ENCODE results near the gene PSMA2.

The PSMA2 gene

DNA sequence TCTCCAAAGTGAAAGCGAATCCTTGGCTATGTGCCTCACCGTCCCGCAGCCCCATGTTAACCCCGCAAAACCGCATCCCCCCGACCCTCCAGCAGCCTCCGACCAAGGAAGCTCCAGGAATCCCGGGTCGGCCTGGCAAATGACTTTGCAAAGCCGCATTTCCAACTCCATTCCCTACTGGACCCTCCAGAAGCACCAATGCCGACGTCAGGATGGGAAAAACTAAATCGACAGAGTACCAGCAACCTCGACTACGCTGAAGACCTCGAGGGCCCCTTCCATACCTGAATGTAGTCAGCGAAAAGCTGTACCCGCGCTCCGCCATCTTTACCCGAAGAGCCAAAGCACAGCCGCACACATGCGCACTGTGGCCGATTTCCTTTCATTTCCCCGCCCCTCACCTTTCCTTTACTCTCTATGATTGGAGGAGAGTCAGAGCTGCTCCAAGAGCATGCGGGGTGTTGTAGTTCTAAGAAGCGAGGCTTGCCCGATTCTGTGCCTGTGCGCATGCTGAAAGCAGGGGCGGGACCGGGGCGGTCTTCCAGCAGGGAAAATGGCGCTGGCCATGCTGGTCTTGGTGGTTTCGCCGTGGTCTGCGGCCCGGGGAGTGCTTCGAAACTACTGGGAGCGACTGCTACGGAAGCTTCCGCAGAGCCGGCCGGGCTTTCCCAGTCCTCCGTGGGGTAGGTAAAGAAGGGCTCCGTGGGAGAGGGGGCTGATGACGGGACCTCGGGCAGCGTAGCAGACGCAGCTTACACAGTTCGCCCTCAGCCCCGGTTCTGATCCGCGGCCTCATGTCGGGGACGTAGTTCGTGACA, at the start of gene PSMA2, which contains the start of gene MRPL32:
TSS of gene PSMA2 (minus strand) at position 341 of the 818 bp plus-strand sequence. CDS start at position 325, 16 bp downstream.
TSS of gene MRPL32 (plus strand) at position 543 of the 818 bp plus-strand sequence. CDS start at position 554, 11 bp downstream.
- DNase-seq = peak; percentile 99

DNA sequence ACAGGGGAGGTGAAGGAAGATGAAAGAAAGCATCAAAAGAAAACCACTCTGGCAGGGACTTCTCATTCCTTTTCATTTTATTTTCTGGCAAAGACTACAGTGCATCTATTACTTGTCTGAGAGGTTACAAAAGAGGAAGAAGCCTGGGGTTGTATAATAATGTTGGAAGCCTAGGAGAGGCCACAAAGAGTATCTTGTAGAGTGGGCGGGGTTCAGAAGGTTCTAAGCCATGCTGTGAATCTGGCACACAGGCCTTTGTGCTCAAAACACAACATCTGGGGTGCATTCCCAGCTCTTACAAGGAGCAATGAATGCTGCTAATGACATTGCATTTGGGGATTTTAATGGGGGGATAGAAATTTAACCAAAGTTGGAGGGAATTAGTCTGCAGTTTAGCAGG, 49.6 kb upstream of the PSMA2 start:
- no peak for DNase-seq

DNA sequence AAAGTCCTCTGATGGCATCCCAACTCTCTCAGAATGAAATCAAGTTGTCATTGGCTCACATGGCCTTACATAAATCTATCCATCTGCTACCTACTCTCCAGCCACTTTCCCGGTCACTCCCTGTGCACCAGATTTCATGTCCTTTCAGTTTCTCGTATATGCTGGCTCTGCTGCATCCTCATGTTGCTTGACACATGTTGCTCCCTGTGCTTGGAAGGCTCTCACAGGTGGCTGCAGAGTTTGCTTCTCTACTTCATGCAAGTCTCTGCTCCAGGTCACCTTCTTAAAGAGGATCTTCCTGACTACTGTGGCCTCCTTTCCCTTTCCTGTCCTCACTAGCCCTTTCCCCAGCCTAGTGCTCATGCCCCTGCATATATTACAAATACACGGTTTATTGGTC, 48.5 kb upstream of the PSMA2 start:
- DNase-seq = no peak

DNA sequence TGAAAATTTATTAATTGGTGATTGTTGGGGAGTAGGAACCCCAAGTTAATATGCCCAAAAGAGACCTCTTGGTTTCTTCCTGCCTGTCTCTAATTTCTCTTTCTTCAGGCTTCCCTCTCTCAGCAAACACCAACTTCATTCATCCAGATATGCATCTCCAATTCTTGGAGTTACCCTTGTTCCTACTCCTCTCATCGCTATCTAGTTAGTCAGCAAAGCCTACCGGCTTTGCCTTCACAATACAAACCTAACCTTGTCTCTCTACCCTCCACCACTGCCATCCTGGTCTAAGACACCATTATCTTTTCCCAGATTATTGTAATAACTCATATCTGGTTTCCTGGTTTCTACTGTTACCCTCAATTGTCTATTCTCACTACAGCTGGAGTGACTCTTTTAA, 48.1 kb upstream of the PSMA2 start:
- DNase-seq = no peak

DNA sequence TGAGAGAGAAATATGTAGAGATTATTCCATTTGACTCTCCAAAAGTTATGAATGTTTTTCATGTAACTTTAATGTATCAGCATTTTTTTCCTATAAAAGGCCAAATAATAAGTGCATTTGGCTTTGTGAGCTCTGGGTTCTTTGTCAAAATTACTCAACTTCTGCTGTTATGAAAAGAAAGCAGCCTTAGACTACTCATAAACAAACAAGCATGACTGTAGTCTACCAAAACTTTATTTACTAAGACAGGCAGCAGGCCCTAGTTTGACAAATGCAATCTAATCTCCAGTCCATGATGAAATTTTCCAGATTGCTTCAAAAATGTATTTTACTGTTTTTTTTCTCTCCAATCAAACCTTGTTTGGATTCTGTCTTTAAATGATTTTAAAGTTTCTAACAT, 46.5 kb upstream of the PSMA2 start:
- DNase-seq = no peak

DNA sequence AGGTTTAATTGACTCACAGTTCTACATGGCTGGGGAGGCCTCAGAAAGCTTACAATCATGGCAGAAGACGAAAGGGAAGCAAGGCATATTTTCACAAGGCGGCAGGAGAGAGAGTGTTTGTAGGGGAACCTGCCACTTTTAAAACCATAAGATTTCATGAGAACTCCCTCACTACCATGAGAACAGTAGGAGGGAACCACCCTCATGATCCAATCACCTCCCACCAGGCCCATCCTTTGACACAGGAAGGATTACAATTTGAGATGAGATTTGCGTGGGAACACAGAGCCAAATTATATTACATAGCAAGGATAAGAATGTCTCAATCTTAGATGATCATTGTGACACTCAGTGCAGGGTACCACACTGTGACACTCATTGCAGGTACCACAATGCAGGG, 44.4 kb upstream of the PSMA2 start:
- DNase-seq = no peak

DNA sequence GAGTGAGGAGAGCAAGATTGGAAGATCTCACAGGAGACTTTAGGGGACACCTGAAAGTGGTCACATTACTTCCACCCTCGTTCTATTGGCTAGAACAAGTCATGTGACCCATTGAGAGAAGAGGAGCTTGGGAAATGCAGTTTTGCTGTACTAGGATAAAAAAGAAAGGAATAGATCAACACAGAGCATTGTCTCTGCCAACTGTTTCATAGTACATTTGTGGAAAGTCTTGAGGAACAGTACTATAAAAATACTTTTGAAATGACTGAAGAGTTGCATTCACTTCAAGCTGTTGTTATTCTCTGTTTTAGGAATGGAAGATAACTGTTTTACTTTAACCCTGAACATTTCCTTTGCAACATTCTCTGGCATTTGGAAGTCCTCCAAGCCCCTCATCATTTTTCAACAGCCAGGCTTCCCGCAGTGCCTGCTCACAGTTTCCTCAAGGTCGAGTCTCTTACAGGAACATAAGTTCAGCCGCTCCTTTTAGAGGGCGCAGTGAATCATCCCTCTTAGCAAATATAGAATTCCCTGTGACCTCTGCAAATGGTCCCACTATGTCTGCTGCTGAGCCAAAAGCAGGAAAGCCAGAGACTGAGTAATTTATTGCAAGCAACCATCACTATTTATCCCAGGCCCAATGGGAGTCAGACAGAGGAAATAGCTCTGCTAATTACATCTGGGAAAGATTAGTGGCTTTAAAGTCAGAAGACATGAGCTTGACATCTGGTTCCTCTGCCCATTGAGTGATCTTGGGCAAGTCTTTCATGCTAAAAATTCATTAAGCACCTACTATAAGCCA, 40.9 kb upstream of the PSMA2 start:
- DNase-seq = no peak

DNA sequence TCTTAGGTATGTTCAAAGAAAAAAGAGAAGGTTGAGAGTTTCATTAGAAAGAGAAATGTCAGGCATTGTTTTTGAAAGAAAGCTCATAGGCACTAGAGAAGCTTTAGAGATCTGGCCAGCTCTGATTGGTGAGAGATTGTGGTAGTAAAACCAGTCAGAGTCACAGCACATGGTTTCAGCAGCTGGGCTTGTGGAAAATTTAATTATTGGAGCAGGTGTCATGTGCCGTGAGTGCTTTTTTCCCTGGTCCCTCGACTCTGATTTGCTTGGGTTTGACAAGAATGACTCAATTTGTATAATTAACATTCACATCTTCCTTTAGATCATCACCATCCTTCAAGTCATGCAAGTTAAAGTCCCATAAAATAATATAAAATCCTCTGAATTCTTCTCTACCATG, 35.4 kb upstream of the PSMA2 start:
- DNase-seq = no peak

DNA sequence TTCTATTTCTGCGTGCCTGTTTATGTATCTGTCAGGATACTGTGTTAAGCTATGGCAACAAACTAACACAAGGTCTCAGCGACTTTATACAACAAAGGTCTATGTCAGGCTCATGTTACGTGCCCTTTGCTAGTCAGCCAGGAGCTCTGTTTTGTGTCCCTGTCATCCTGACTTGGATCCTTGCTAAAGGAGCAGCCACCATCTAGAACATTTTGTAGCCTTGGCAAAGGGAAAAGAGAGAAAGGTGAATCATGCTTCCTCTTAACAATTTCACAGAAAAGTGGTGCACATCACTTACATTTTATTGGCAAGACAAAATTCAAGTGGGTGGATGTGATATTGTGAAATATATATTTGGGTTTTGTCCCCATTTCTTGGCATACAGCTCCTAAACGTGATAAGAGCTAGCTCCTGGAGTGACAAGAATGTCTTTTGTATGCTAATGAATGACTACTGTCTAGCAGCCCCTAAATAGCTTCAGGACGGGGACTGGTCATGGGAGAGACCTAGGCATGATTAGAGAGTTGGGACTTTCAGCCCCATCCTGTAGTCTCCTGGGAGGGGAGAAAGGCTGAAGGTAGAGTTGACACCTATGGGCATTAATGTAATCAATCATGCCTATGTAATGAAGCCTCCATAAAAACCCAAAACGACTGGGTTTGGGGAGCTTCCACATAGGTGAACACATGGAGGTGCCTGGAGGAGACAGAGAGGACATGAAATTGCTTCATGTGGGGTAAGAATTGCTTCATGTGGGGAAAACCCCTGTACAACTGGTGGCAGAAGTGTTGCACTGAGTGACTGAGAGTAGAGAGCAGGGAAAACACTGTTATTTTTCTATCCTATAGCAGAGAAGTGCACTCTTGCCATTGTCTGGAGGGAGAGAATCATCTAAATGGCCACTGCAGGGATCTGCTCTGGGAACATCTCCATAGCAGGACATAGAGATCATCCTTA, 33.2 kb upstream of the PSMA2 start:
- no peak for DNase-seq

DNA sequence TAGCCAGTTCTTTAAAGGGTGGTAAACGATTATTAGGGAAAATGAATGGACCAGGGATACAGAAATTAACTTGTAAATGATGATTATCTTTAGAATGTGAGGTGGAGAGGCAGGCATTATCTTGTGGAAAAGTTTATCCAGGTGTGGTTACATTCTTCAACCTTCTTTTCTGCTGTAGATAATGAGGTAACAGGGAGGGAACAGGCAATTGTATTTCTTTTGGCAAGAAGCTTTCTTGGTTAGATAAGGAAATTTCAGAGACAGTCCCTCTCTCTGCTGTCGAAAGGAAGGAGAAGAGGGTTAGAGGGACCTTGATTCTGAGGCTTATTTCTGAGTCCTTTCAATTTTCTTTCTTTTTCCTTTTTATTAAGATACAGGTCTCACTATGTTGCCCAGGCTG, 32.3 kb upstream of the PSMA2 start:
- no peak for DNase-seq

DNA sequence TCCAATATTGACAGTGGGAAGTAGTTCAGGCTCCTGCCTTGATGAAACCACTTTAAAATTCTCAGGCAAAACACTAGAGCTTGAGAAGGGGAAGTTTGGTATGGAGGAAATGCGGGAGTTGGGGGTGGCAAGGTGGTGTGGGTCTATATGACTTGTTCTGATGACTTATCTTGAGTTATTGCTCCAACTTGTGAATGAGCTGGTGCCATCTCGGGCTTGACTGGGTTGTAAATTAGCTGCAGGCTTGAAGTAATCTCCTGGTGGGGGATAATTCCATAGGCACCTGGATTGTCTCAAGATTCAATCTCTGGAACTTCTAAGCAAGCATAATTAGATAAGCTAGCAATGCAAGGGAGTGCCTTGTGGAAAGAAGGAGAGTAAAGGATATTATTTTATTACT, 29.2 kb upstream of the PSMA2 start:
- DNase-seq = no peak

DNA sequence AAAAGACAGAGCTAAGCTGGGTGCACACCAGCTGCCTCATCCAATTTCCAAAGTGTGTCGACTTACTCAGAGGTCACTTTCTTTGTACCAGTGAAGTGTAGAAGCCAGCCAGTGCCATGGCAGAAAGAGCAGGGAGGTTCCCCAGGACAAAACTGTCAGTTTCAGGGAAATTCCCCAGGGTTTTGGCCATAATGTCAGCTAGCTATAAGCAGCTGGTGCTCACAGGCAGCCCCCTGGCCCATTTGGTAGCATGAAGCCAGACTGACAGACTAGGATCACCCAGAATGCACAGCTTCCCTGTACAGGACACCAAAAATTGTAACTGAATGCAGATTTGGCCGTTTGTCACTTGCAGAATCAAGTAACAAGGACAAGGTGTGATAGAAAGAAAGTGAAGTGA, 28.8 kb upstream of the PSMA2 start:
- DNase-seq = no peak

DNA sequence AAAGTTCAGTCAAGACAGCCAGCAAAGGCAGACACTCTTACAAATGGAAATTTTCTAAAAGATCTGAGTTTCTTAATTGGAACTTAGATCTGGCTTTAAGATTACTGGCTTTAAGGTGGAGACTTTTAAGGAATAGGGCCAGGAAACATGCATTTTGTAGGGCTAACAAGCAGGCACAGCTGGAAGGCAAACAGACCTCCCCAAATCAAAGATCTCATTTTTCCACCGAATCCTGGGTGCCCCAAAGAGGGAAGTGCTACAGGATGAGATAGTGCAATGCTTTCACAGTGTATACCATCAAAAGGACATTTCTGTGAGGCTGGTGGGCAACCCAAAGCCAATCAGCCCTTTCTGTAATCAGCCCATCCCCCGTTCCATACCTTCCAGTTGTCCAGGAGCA, 27.6 kb upstream of the PSMA2 start:
- DNase-seq = no peak

DNA sequence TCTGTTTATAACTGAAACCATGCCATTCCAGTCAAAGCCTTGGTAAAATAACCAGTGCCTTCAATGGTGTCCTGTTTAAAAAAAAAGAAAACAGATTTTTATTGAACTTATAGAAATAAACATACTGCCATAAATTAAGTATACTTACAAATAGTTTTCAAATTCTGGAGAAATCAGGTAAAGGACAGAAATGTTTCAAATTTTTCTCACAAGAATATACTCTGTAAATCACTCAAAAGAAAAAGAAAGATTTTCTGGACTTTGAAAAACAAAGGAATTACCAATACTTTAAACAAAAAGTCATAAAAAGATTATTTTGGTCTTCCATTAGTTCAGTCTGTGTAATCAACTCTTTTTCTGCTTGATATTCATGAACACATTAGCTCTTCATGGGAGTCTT, 24.1 kb upstream of the PSMA2 start:
- DNase-seq = no peak

DNA sequence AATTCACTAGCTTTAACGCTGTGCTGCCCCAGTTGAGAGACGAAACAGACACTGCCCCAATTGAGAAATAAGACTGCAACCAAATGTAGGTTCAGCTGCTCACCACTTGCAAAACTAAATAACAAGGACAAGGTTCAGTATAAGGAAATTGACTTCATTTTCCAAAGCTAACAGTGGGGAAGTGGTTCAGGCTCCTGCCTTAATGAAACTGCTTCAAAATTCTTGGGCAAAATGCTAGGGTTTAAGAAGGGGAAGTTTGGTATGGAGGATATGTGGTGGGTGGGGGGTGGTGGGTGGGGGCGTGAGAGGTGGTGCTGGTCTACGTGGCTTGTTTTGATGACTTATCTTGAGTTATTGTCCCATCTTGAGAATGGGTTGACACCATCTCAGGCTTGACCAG, 22.0 kb upstream of the PSMA2 start:
- DNase-seq = no peak

DNA sequence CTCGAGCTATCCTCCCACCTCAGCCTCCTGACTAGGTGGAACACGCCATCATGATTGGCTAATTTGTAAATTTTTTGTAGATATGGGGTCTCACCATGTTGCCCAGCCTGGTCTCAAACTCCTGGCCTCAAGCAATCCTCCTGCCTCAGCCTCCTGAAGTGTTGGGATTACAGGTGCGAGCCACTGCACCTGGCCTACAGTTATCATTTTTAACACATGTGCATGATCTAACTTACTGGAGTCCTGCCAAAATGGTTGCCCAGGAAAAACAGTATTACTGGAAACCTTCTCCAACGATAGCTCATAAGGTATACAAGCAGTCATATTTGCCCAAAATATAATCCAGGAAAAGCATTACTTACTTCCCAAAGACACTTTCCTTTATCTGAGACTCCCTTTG, 20.4 kb upstream of the PSMA2 start:
- no peak for DNase-seq

DNA sequence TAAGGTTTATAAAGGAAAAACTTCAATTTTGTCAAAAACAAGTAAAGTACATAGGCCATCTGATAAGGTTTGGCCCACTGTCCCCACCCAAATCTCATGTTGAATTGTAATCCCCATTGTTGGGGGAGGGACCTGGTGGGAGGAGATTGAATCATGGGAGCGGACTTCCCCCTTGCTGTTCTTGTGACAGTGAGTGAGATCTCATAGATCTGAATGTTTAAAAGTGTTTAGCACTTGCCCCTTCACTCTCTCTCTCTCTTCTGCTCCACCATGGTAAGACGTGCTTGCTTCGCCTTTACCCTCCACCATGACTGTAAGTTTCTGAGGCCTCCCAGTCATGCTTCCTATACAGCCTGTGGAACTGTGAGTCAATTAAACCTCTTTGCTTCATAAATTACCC, 18.4 kb upstream of the PSMA2 start:
- no peak for DNase-seq

DNA sequence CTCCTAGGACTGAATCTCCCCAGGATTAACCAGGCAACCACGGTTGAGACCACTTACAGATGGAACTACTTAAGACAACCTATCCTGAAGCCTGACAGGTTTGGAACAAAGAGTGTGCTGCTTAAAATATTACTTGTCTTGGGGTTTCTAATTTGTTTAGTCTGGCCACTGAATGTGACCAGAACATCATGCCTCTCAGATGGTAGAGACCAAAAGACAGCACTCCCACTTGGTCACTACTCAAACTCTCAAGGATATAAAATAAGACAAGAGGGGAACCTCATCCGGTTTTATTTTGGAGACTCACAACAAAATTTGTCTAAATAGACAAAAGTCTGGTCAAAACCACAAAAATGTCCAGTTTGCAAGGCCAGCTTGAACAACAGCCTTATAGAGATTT, 15.5 kb upstream of the PSMA2 start:
- DNase-seq = no peak

DNA sequence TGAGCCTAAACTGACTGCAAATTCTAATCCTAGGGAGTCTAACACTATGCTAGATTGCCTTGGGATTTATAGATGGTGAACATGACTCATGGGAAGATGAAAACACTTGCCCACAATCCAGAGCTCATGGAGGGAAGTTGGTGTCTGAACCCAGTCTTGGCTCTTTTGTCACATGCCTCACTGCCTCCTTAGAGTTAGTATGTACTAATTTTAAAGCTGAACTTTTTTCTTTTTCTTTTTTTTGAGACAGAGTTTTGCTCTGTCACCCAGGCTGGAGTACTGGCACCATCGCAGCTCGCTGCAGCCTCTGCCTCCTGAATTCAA, 14.6 kb upstream of the PSMA2 start:
- no peak for DNase-seq

DNA sequence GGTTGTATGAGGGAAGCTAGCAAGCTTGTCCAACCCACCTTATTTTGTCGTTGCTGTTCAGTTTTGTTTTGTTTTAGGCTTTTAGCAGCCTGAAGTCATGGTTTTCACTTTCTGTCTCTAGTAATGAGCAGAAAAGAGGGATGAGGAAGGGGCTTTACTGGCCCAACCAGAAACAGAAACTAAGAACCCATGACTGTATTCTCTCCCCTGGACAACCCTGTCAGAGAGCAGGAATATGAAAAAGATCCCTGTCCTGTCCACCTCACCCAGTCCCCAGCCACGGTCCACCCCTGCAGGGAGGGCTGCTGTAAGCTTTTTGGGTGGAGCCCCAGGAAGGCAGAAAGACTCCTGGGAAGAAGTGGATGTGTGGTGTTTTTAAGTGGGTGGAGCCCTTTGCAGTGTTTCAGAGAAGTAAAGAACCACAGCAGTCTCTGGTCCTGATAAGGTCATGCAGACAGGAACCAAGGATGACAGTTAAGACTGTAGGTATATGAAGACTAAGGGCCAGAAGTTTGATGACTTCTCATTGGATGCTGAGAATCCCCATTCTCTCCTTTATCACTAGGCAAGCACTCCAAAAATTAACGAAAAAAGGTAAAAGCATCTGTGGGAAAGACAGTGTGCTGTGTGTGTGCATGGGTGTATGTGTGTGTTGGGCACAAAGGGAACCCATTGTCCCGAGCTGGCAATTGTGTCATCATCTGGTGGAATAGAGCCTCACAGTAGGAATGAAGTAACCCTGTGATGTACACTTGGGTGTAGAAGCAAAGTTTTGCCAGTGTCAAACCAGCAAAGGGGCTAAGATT, 14.1 kb upstream of the PSMA2 start:
- DNase-seq = no peak

DNA sequence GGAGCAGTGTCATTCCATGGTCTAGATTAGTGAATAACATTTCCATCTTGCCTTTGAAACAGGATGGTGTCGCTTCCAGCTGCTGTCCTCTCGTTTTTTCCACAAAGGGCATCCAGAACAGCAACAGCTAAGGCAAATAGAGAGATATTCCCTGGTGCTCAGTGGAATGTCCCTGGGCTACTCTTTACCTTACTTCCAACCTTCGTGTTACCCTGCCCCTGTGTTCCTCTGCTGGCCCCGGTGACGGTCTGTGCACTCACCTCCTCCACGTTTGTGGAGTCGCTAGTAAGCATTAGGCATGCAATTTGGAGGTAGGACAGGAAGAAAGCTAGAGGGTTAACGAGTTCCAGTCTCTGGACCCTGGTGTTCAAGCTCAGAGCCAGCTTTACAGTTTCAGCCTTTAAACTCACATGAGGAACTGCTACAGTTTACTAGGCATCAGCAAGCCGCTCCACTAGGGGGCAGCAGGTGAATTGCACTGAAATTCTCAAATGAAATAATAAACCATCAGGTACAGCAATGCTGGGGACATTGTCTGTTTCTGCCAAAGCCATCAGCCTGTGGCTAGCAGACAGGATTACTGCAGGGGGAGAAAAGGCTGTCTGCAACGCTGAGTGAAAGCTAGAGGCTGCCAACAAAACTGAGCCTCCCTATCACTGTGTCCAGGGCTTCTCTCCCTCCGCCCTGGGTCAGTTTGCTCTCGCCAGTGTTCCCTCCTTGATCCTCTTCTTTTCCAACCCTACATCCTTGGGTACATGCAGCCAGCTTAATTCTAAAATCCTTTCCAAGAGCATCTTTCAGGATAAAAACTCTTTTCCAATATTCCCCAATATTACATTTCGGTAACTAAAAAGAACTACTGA, 9.2 kb upstream of the PSMA2 start:
- peak; percentile 58 for DNase-seq
